ENCODE results near the gene TMEM143. TPM values are rescaled to one million over a fixed set of nuclear protein-coding genes. Genes with fewer than 3 reads are reported as not detected.

TMEM143 gene
- total RNA-seq (2022; extraction: Qiagen RNA extraction) = 3.3 to 5.0 TPM (median 4.4 TPM) in 5 replicates

DNA sequence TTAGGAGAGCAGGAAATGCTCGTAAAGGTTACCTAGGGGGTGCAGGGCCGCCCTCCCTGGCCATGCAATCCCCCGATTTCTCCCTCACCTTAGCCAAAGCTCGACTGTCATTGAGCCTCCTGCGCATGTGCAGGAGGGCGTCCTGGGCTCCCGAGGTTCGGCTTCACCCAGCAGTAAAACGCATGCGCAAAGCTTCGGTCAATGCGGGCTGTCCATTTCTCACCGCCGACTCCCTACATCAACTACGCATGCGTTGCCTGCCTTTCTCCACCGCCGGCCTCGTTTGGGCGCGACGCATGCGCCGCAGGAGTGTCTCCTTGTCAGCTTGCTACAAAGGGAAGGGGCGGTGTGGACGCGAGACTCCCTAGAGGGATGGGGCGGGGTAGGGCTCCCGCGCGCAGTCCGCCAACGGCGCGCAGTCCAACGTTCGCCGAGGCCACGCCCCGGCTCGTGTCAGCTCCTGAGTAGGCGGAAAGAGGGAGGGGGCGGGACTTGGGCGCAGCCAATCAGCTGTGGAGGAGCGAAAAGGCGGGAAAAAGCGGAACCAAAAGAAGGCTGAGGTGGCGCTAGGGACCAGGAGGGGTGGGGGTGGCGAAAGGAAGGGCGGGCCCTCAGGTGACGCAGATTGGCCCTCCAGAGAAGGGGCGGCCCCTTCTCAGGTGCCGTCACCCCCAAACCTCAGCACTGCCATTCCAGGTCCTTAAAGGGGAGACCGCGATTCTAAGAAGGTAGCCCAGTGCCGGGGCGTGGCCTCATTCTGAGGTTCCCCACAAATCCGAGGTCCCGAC, at the start of gene TMEM143, which contains the start of gene SYNGR4:
TSS of gene TMEM143 (minus strand) at position 131 of the 788 bp plus-strand sequence. CDS start at position 111, 20 bp downstream.
TSS of gene SYNGR4 (plus strand) at position 558 of the 788 bp plus-strand sequence. CDS start 1,476 bp downstream, outside the sequence.

DNA sequence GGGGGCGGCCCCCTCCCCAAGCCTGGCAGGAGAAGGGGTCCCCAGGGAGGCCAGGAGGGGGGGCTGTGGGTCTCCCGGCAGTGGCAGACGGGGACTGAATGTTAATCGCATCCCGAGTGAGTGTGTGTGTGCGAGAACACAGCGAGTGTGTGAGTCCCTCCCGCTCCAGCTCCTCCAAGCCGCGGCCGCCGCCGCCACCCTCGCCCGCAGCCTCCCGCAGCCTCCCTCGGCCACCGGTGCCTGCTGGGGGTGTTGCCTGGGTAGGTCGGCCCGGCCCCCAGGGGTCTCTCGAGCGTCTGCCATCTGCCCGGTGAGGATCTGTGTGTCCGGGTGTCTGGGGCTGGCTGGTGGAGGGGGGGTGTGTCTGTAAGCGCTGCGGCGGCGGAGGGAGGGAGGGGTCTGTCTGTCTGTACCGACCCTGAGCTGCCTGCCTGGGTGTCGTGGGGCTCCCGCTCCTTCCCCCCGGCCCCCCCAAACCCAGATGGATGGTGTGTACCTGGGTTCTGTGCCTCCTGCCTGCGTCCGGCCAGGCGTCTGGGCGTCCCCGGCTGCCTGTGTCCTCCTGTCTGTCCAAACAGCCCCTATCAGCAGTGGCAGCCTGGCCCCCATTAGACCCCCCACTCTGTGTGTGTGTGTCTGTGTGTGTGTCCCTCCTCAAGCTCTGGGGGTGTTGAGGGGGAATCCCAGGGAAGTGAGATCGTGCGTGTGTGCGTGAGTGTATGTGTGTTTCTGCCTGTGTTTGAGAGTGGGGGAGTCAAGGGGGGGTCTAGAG, 30.0 kb upstream of the TMEM143 start, which contains the start of gene GRIN2D:
TSS of gene GRIN2D (plus strand) at position 110 of the 772 bp plus-strand sequence. CDS start 4,725 bp downstream, outside the sequence.

DNA sequence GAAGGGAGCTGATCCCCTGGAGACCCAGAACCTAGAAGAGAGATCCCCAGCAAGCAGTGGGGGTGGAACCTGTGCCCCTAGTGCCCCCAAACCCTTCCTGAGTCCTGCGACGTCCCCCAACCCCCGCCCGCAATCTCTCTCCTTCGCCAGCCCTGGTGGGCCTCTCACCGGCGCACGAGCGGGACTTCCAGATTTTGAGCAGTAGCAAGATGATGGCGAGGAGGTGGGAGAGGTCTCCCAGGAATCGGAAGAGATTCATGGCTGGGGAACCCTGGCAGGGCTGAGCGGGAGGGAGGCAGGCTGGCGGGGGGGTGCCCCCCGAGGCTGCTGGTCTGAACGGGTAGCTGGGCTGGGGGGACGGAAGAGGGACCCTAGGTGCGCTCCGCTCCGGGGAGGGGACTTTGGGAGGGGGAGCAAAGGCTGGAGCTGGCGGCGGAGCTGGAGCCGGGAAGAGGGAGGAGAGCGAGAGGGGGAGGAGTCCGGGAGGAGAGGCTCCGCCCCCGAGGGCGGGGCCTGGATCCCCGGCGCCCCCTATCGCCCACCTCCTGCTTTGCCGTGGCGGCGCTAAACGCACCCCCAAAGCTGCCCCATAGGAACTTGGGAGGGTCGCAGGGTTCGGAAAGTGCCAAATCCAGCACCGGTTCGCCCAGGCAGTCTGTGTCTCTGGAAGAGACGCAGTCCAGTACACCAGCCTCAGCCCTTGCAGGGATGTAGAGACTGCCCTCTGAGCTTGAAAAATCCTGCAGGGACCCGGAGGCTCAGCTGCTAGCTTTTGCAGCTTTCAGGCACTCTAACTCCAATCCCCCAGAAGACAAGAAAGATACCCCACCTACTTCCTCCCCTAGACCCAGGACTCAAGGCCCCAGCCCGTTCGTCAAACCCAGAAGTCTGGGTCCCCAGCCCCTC, 27.6 kb upstream of the TMEM143 start, which contains the start of gene KDELR1:
TSS of gene KDELR1 (minus strand) at position 452 of the 906 bp plus-strand sequence. CDS start at position 259, 193 bp downstream.

DNA sequence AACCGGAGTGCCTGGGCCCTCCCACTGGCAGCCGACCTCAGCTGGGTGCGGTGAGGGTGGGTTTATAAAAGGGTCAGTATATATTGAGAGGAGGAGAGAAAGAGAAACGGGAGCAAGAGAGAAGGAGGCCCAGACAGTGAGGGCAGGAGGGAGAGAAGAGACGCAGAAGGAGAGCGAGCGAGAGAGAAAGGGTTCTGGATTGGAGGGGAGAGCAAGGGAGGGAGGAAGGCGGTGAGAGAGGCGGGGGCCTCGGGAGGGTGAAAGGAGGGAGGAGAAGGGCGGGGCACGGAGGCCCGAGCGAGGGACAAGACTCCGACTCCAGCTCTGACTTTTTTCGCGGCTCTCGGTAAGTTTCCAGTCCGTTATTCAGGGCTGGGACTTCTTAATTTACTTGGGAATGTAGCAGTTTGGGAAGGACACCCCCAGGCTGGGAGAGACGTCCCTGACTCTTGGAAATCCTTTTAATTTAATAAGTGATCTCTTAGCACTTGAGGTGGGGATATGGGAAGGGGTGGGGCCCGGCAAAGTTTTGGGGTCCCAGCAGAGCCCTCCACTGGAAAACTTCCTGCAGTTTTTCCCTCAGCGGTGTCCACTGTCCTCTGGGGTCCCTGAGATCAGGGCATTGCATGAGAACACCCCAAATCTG, 38.4 kb downstream of the TMEM143 start, which contains the start of gene EMP3:
TSS of gene EMP3 (plus strand) at position 288 of the 646 bp plus-strand sequence. CDS start 1,293 bp downstream, outside the sequence.

Other genes with a start within 250 kb of the TMEM143 start
- 56.3 to 64.7 TPM (median 60.6 TPM) in 5 replicates for gene LIG1, start 193.6 kb downstream of the TMEM143 start, total RNA-seq (2022; extraction: Qiagen RNA extraction)
- gene ZSWIM9, start 193.3 kb downstream of the TMEM143 start, total RNA-seq (2022; extraction: Qiagen RNA extraction) = 5.2 to 7.4 TPM (median 6.5 TPM) in 5 replicates
- gene CARD8, start 108.0 kb downstream of the TMEM143 start, total RNA-seq (2022; extraction: Qiagen RNA extraction) = 15.1 to 17.4 TPM (median 15.8 TPM) in 5 replicates
- gene ZNF114, start 93.9 kb downstream of the TMEM143 start, total RNA-seq (2022; extraction: Qiagen RNA extraction) = 6.8 to 10.7 TPM (median 7.6 TPM) in 5 replicates
- 430 to 471 TPM (median 441 TPM) in 5 replicates for gene EMP3, start 38.4 kb downstream of the TMEM143 start, total RNA-seq (2022; extraction: Qiagen RNA extraction)
- gene SYNGR4, start 427 bp upstream of the TMEM143 start, total RNA-seq (2022; extraction: Qiagen RNA extraction) = 2.0 to 3.8 TPM (median 3.0 TPM) in 5 replicates
- 392 to 442 TPM (median 433 TPM) in 5 replicates for gene KDELR1, start 27.6 kb upstream of the TMEM143 start, total RNA-seq (2022; extraction: Qiagen RNA extraction)
- 5.6 to 8.5 TPM (median 8.1 TPM) in 5 replicates for gene GRIN2D, start 29.7 kb upstream of the TMEM143 start, total RNA-seq (2022; extraction: Qiagen RNA extraction)
- 109 to 124 TPM (median 114 TPM) in 5 replicates for gene GRWD1, start 82.0 kb upstream of the TMEM143 start, total RNA-seq (2022; extraction: Qiagen RNA extraction)
- 0.80 to 1.6 TPM (median 1.1 TPM) in 5 replicates for gene KCNJ14, start 91.6 kb upstream of the TMEM143 start, total RNA-seq (2022; extraction: Qiagen RNA extraction)
- 55.7 to 66.9 TPM (median 63.2 TPM) in 5 replicates for gene CYTH2, start 105.4 kb upstream of the TMEM143 start, total RNA-seq (2022; extraction: Qiagen RNA extraction)
- 2.5 to 5.4 TPM (median 5.0 TPM) in 5 replicates for gene LMTK3, start 147.9 kb upstream of the TMEM143 start, total RNA-seq (2022; extraction: Qiagen RNA extraction)
- gene SULT2B1, start 188.2 kb upstream of the TMEM143 start, total RNA-seq (2022; extraction: Qiagen RNA extraction) = 13.7 to 18.5 TPM (median 15.6 TPM) in 5 replicates
- gene SPACA4, start 242.8 kb upstream of the TMEM143 start, total RNA-seq (2022; extraction: Qiagen RNA extraction) = 0.06 TPM in 1 of 5 replicates, not detected in the others

All from A549 treated with AZD2906 at 1 μM for 4 hours (cell line).